Measurements from ENCODE around the gene ZNF746.

The ZNF746 gene

GRCh38 chr7:149497467-149498261 lies at the start of gene ZNF746:
ZNF746 (minus strand) TSS chr7:149497809; CDS start chr7:149497536, 273 bp downstream.
- Histone ChIP-seq H3K4me3 (ENCODE audit: low read depth in 1 of 2, low read length in 2 of 2) (peak within 1 kb of the TSS; percentile 78), H3K36me3 (ENCODE audit: control insufficient read depth in 1 of 2, insufficient read depth in 2 of 2, low read length in 2 of 2) (peaks cover 13 to 15% of the 10 kb centered on the region in 2 donors), H3K4me1 (ENCODE audit: control insufficient read depth in 1 of 2, insufficient read depth in 2 of 2, low read length in 2 of 2) (peaks cover 10 to 22% of the 10 kb centered on the region in 2 donors), H3K9me3 (ENCODE audit: control insufficient read depth in 1 of 2, low read length in 2 of 2) (no peaks in the 10 kb centered on the region), H3K27ac (ENCODE audit: low read length) (peak within 1 kb of the TSS; percentile 39), H3K27me3 (ENCODE audit: low read depth, low read length) (no peaks in the 10 kb centered on the region)

GRCh38 chr7:149547126-149547525 lies 49.5 kb upstream of the ZNF746 start:
- Histone ChIP-seq H3K9me3 (ENCODE audit: control insufficient read depth in 1 of 2, low read length in 2 of 2) (no peaks in the 10 kb centered on the region), H3K27ac (ENCODE audit: low read length) (no peak overlapping the region), H3K27me3 (ENCODE audit: low read depth, low read length) (no peaks in the 10 kb centered on the region), H3K4me3 (ENCODE audit: low read depth in 1 of 2, low read length in 2 of 2) (no peak overlapping the region), H3K36me3 (ENCODE audit: control insufficient read depth in 1 of 2, insufficient read depth in 2 of 2, low read length in 2 of 2) (peaks cover 50 to 56% of the 10 kb centered on the region in 2 donors), H3K4me1 (ENCODE audit: control insufficient read depth in 1 of 2, insufficient read depth in 2 of 2, low read length in 2 of 2) (no peaks in the 10 kb centered on the region)

- Histone ChIP-seq H3K9me3 (ENCODE audit: control insufficient read depth in 1 of 2, low read length in 2 of 2) (peaks cover 0 to 4% of the 10 kb centered on the region in 2 donors), H3K27ac (ENCODE audit: low read length) (no peak overlapping the region), H3K4me1 (ENCODE audit: control insufficient read depth in 1 of 2, insufficient read depth in 2 of 2, low read length in 2 of 2) (no peaks in the 10 kb centered on the region), H3K4me3 (ENCODE audit: low read depth in 1 of 2, low read length in 2 of 2) (no peak overlapping the region), H3K27me3 (ENCODE audit: low read depth, low read length) (no peaks in the 10 kb centered on the region), H3K36me3 (ENCODE audit: control insufficient read depth in 1 of 2, insufficient read depth in 2 of 2, low read length in 2 of 2) (peaks cover 45 to 53% of the 10 kb centered on the region in 2 donors)
These were observed 48.7 kb upstream of the ZNF746 start for GRCh38 chr7:149546331-149546730.

GRCh38 chr7:149544028-149544427 lies 46.4 kb upstream of the ZNF746 start:
- Histone ChIP-seq H3K4me3 (ENCODE audit: low read depth in 1 of 2, low read length in 2 of 2) (no peak overlapping the region), H3K36me3 (ENCODE audit: control insufficient read depth in 1 of 2, insufficient read depth in 2 of 2, low read length in 2 of 2) (peaks cover 24 to 30% of the 10 kb centered on the region in 2 donors), H3K27me3 (ENCODE audit: low read depth, low read length) (no peaks in the 10 kb centered on the region), H3K27ac (ENCODE audit: low read length) (no peak overlapping the region), H3K4me1 (ENCODE audit: control insufficient read depth in 1 of 2, insufficient read depth in 2 of 2, low read length in 2 of 2) (no peaks in the 10 kb centered on the region), H3K9me3 (ENCODE audit: control insufficient read depth in 1 of 2, low read length in 2 of 2) (peaks cover 0 to 6% of the 10 kb centered on the region in 2 donors)

GRCh38 chr7:149532654-149533053 lies 35.0 kb upstream of the ZNF746 start:
- Histone ChIP-seq H3K36me3 (ENCODE audit: control insufficient read depth in 1 of 2, insufficient read depth in 2 of 2, low read length in 2 of 2) (no peaks in the 10 kb centered on the region), H3K9me3 (ENCODE audit: control insufficient read depth in 1 of 2, low read length in 2 of 2) (peaks cover 28 to 35% of the 10 kb centered on the region in 2 donors), H3K27me3 (ENCODE audit: low read depth, low read length) (no peaks in the 10 kb centered on the region), H3K4me1 (ENCODE audit: control insufficient read depth in 1 of 2, insufficient read depth in 2 of 2, low read length in 2 of 2) (no peaks in the 10 kb centered on the region), H3K27ac (ENCODE audit: low read length) (no peak overlapping the region), H3K4me3 (ENCODE audit: low read depth in 1 of 2, low read length in 2 of 2) (no peak overlapping the region)

GRCh38 chr7:149529136-149529718 lies 31.6 kb upstream of the ZNF746 start:
- Histone ChIP-seq H3K9me3 (ENCODE audit: control insufficient read depth in 1 of 2, low read length in 2 of 2) (peaks cover 30 to 34% of the 10 kb centered on the region in 2 donors), H3K36me3 (ENCODE audit: control insufficient read depth in 1 of 2, insufficient read depth in 2 of 2, low read length in 2 of 2) (no peaks in the 10 kb centered on the region), H3K4me3 (ENCODE audit: low read depth in 1 of 2, low read length in 2 of 2) (peak overlapping the region; percentile 41 to 48), H3K4me1 (ENCODE audit: control insufficient read depth in 1 of 2, insufficient read depth in 2 of 2, low read length in 2 of 2) (no peaks in the 10 kb centered on the region), H3K27me3 (ENCODE audit: low read depth, low read length) (no peaks in the 10 kb centered on the region), H3K27ac (ENCODE audit: low read length) (no peak overlapping the region)

GRCh38 chr7:149527414-149527813 lies 29.8 kb upstream of the ZNF746 start:
- H3K4me3 ChIP-seq (ENCODE audit: low read depth in 1 of 2, low read length in 2 of 2), result no peak overlapping the region
- H3K9me3 ChIP-seq (ENCODE audit: control insufficient read depth in 1 of 2, low read length in 2 of 2), result peaks cover 30 to 32% of the 10 kb centered on the region in 2 donors
- no peak overlapping the region for H3K27ac ChIP-seq (ENCODE audit: low read length)

GRCh38 chr7:149525280-149525679 lies 27.7 kb upstream of the ZNF746 start:
- no peak overlapping the region for H3K27ac ChIP-seq (ENCODE audit: low read length)
- no peaks in the 10 kb centered on the region for H3K36me3 ChIP-seq (ENCODE audit: control insufficient read depth in 1 of 2, insufficient read depth in 2 of 2, low read length in 2 of 2)
- no peaks in the 10 kb centered on the region for H3K4me1 ChIP-seq (ENCODE audit: control insufficient read depth in 1 of 2, insufficient read depth in 2 of 2, low read length in 2 of 2)
- H3K9me3 ChIP-seq (ENCODE audit: control insufficient read depth in 1 of 2, low read length in 2 of 2), result peaks cover 26 to 28% of the 10 kb centered on the region in 2 donors
- no peaks in the 10 kb centered on the region for H3K27me3 ChIP-seq (ENCODE audit: low read depth, low read length)
- H3K4me3 ChIP-seq (ENCODE audit: low read depth in 1 of 2, low read length in 2 of 2), result no peak overlapping the region

More at GRCh38 chr7:149527414-149527813, 29.8 kb upstream of the ZNF746 start:
- H3K4me1 ChIP-seq (ENCODE audit: control insufficient read depth in 1 of 2, insufficient read depth in 2 of 2, low read length in 2 of 2), result no peaks in the 10 kb centered on the region
- H3K27me3 ChIP-seq (ENCODE audit: low read depth, low read length), result no peaks in the 10 kb centered on the region
- H3K36me3 ChIP-seq (ENCODE audit: control insufficient read depth in 1 of 2, insufficient read depth in 2 of 2, low read length in 2 of 2), result no peaks in the 10 kb centered on the region

GRCh38 chr7:149524394-149524793 lies 26.8 kb upstream of the ZNF746 start:
- Histone ChIP-seq H3K4me3 (ENCODE audit: low read depth in 1 of 2, low read length in 2 of 2) (no peak overlapping the region), H3K27ac (ENCODE audit: low read length) (no peak overlapping the region), H3K9me3 (ENCODE audit: control insufficient read depth in 1 of 2, low read length in 2 of 2) (peaks cover 17 to 21% of the 10 kb centered on the region in 2 donors), H3K4me1 (ENCODE audit: control insufficient read depth in 1 of 2, insufficient read depth in 2 of 2, low read length in 2 of 2) (no peaks in the 10 kb centered on the region), H3K36me3 (ENCODE audit: control insufficient read depth in 1 of 2, insufficient read depth in 2 of 2, low read length in 2 of 2) (no peaks in the 10 kb centered on the region), H3K27me3 (ENCODE audit: low read depth, low read length) (no peaks in the 10 kb centered on the region)

GRCh38 chr7:149510248-149510647 lies 12.6 kb upstream of the ZNF746 start:
- Histone ChIP-seq H3K27me3 (ENCODE audit: low read depth, low read length) (no peaks in the 10 kb centered on the region), H3K27ac (ENCODE audit: low read length) (no peak overlapping the region), H3K4me3 (ENCODE audit: low read depth in 1 of 2, low read length in 2 of 2) (no peak overlapping the region), H3K4me1 (ENCODE audit: control insufficient read depth in 1 of 2, insufficient read depth in 2 of 2, low read length in 2 of 2) (no peaks in the 10 kb centered on the region), H3K36me3 (ENCODE audit: control insufficient read depth in 1 of 2, insufficient read depth in 2 of 2, low read length in 2 of 2) (no peaks in the 10 kb centered on the region), H3K9me3 (ENCODE audit: control insufficient read depth in 1 of 2, low read length in 2 of 2) (peaks cover 0 to 36% of the 10 kb centered on the region in 2 donors)

- H3K27ac ChIP-seq (ENCODE audit: low read length), result no peak overlapping the region
- H3K27me3 ChIP-seq (ENCODE audit: low read depth, low read length), result no peaks in the 10 kb centered on the region
- no peaks in the 10 kb centered on the region for H3K36me3 ChIP-seq (ENCODE audit: control insufficient read depth in 1 of 2, insufficient read depth in 2 of 2, low read length in 2 of 2)
- no peaks in the 10 kb centered on the region for H3K4me1 ChIP-seq (ENCODE audit: control insufficient read depth in 1 of 2, insufficient read depth in 2 of 2, low read length in 2 of 2)
- H3K4me3 ChIP-seq (ENCODE audit: low read depth in 1 of 2, low read length in 2 of 2), result no peak overlapping the region
- H3K9me3 ChIP-seq (ENCODE audit: control insufficient read depth in 1 of 2, low read length in 2 of 2), result peaks cover 0 to 36% of the 10 kb centered on the region in 2 donors
These were observed 12.2 kb upstream of the ZNF746 start for GRCh38 chr7:149509774-149510173.

All from muscle layer of duodenum (tissue), 2 donors.